ENCODE results near the gene TSPAN3.

Gene TSPAN3

GRCh38 chr15:77042955-77043920 lies 27.7 kb downstream of the TSPAN3 start:
- no peak for TF ChIP-seq TCF12 (IDR thresholded peaks at IDR 0.05; ENCODE audit: low read depth)
- no peak for TF ChIP-seq NFIC (IDR thresholded peaks at IDR 0.05)
- no peak for TF ChIP-seq REST (IDR thresholded peaks at IDR 0.05; ENCODE audit: low read depth)
- no peak for TF ChIP-seq TEAD4 (IDR thresholded peaks at IDR 0.05)
- TF ChIP-seq YY1 (IDR thresholded peaks at IDR 0.05; ENCODE audit: low read depth) = no peak
- TF ChIP-seq EGR1 (IDR thresholded peaks at IDR 0.05) = no peak
- TF ChIP-seq ZBTB7A (IDR thresholded peaks at IDR 0.05; ENCODE audit: low read depth) = no peak
- no peak for TF ChIP-seq EP300 (IDR thresholded peaks at IDR 0.05; ENCODE audit: borderline replicate concordance)
- no peak for TF ChIP-seq CREB1 (IDR thresholded peaks at IDR 0.05; ENCODE audit: low read depth)
- no peak for TF ChIP-seq FOXM1 (IDR thresholded peaks at IDR 0.05; ENCODE audit: borderline replicate concordance, low read depth)
- TF ChIP-seq RAD21 (IDR thresholded peaks at IDR 0.05; ENCODE audit: low read depth) = no peak

GRCh38 chr15:77042245-77042919 lies 28.5 kb downstream of the TSPAN3 start:
- no peak for TF ChIP-seq CEBPB (IDR thresholded peaks at IDR 0.05)
- no peak for TF ChIP-seq TEAD4 (IDR thresholded peaks at IDR 0.05)
- TF ChIP-seq RAD21 (IDR thresholded peaks at IDR 0.05; ENCODE audit: low read depth) = no peak
- TF ChIP-seq ZBTB7A (IDR thresholded peaks at IDR 0.05; ENCODE audit: low read depth) = no peak
- no peak for TF ChIP-seq TAF1 (IDR thresholded peaks at IDR 0.05; ENCODE audit: low read depth)
- no peak for TF ChIP-seq MAX (IDR thresholded peaks at IDR 0.05)
- TF ChIP-seq FOXM1 (IDR thresholded peaks at IDR 0.05; ENCODE audit: borderline replicate concordance, low read depth) = no peak
- no peak for TF ChIP-seq CREB1 (IDR thresholded peaks at IDR 0.05; ENCODE audit: low read depth)
- TF ChIP-seq EP300 (IDR thresholded peaks at IDR 0.05; ENCODE audit: borderline replicate concordance) = no peak
- no peak for TF ChIP-seq REST (IDR thresholded peaks at IDR 0.05; ENCODE audit: low read depth)
- no peak for TF ChIP-seq NFIC (IDR thresholded peaks at IDR 0.05)
- TF ChIP-seq YY1 (IDR thresholded peaks at IDR 0.05; ENCODE audit: low read depth) = no peak
- TF ChIP-seq TCF12 (IDR thresholded peaks at IDR 0.05; ENCODE audit: low read depth) = no peak
- no peak for TF ChIP-seq EGR1 (IDR thresholded peaks at IDR 0.05)

GRCh38 chr15:77040673-77041072 lies 30.2 kb downstream of the TSPAN3 start:
- TF ChIP-seq YY1 (IDR thresholded peaks at IDR 0.05; ENCODE audit: low read depth) = no peak
- TF ChIP-seq MAX (IDR thresholded peaks at IDR 0.05) = no peak
- TF ChIP-seq USF1 (IDR thresholded peaks at IDR 0.05) = no peak
- no peak for TF ChIP-seq REST (IDR thresholded peaks at IDR 0.05; ENCODE audit: low read depth)
- no peak for TF ChIP-seq RAD21 (IDR thresholded peaks at IDR 0.05; ENCODE audit: low read depth)
- no peak for TF ChIP-seq NFIC (IDR thresholded peaks at IDR 0.05)
- no peak for TF ChIP-seq EP300 (IDR thresholded peaks at IDR 0.05; ENCODE audit: borderline replicate concordance)
- TF ChIP-seq TEAD4 (IDR thresholded peaks at IDR 0.05) = no peak
- TF ChIP-seq FOXM1 (IDR thresholded peaks at IDR 0.05; ENCODE audit: borderline replicate concordance, low read depth) = no peak
- no peak for TF ChIP-seq EGR1 (IDR thresholded peaks at IDR 0.05)
- no peak for TF ChIP-seq ZBTB7A (IDR thresholded peaks at IDR 0.05; ENCODE audit: low read depth)
- no peak for TF ChIP-seq TCF12 (IDR thresholded peaks at IDR 0.05; ENCODE audit: low read depth)
- TF ChIP-seq CEBPB (IDR thresholded peaks at IDR 0.05) = no peak
- no peak for TF ChIP-seq TAF1 (IDR thresholded peaks at IDR 0.05; ENCODE audit: low read depth)
- TF ChIP-seq CREB1 (IDR thresholded peaks at IDR 0.05; ENCODE audit: low read depth) = no peak

- TF ChIP-seq REST (IDR thresholded peaks at IDR 0.05; ENCODE audit: low read depth) (no peak), TCF12 (IDR thresholded peaks at IDR 0.05; ENCODE audit: low read depth) (no peak), MAX (IDR thresholded peaks at IDR 0.05) (no peak), YY1 (IDR thresholded peaks at IDR 0.05; ENCODE audit: low read depth) (no peak)
Measured at GRCh38 chr15:77039848-77040247, 31.1 kb downstream of the TSPAN3 start.
